IPS-18a (cell line): Measurements from ENCODE around the gene CDK9.

Experiments
- H3K27ac ChIP-seq: one replicate; pipeline ENCODE4 v1.5.1; 2013; ENCODE audit warnings: low read length
- H3K27me3 ChIP-seq: one replicate; pipeline ENCODE4 v1.6.1; 2013; ENCODE audit warnings: mild to moderate bottlenecking, low read length; ENCODE audit not compliant: control insufficient read depth, insufficient read depth
- H3K36me3 ChIP-seq: one replicate; pipeline ENCODE4 v1.6.1; 2013; ENCODE audit warnings: low read depth, low read length; ENCODE audit not compliant: control insufficient read depth
- H3K4me1 ChIP-seq: one replicate; pipeline ENCODE4 v1.6.1; 2013; ENCODE audit warnings: low read depth, low read length; ENCODE audit not compliant: control insufficient read depth
- H3K4me3 ChIP-seq: one replicate; pipeline ENCODE4 v1.5.1; 2013; ENCODE audit warnings: low read length
- H3K9ac ChIP-seq: one replicate; pipeline ENCODE4 v1.6.1; 2013; ENCODE audit warnings: mild to moderate bottlenecking, low read length, moderate library complexity
- H3K9me3 ChIP-seq: one replicate; pipeline ENCODE4 v1.6.1; 2013; ENCODE audit warnings: low read depth, low read length; ENCODE audit not compliant: control insufficient read depth

CDK9 gene

DNA sequence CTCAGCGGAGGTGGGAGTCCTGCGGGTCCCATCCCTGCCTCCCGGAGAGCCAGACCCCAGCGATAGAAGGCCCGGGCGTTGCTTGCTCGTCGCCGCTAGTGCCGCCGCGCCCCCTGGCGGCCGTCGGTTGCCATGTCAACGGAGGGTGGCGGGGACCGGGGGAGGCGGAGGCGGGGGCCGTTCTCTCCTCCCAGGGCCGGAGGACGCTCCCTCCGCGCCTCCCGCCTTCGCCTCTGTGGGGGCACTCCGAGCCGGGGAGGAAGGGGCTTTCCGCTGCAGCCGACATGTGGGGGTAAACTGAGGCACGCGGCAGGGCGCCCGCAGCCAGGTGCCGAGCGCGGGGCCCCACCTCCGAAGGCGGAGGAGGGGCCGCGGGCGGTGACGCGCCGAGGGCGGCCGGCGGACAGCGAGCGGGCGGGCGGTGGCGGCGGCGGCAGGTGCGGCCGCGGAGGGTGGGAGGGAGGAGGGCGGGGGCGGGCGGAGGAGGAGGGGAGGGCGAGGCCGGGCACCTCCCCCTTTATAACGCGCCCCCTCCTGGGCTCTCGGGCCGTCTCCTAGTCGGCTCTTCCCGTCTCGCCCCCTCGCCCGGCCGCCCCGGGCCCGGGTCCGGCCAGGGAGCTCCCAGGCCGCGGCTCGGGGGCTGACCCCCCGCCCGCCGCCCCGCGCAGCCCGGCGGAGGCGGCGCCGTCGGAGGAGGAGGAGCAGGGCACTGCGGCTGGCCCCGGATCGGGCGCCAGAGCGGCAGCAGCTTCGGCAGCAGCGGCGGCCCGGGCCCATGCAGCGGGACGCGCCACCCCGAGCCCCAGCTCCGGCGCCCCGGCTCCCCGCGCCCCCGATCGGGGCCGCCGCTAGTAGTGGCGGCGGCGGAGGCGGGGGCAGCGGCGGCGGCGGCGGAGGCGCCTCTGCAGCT, 556 bp upstream of the CDK9 start:
- Histone ChIP-seq H3K4me1 (peaks cover 5% of the 10 kb centered on the region), H3K27me3 (no peaks in the 10 kb centered on the region), H3K4me3 (peak overlapping the region; percentile 44), H3K27ac (no peak overlapping the region), H3K36me3 (peaks cover 34% of the 10 kb centered on the region), H3K9me3 (no peaks in the 10 kb centered on the region), H3K9ac (no peak overlapping the region)

DNA sequence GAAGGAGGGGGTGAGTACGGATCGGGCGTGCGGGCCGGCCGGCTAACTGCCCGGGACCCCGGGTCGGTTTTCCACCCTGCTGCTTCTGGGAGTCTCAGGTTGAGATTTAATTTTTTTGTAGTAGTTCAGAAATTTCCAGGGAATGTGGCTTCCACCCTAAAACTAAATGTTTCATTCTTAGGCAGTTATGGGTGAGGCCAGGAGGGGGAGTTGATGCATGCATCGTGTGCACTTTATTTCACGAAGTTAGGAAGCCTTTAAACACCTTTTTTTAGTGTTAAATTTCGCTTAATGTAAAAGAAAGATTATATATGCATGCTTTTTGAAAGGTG, 905 bp downstream of the CDK9 start:
- H3K36me3 ChIP-seq = peaks cover 42% of the 10 kb centered on the region
- no peak overlapping the region for H3K27ac ChIP-seq
- peak overlapping the region; percentile 87 for H3K9ac ChIP-seq
- H3K4me3 ChIP-seq = peak overlapping the region; percentile 94
- H3K4me1 ChIP-seq = peaks cover 5% of the 10 kb centered on the region
- H3K9me3 ChIP-seq = no peaks in the 10 kb centered on the region
- no peaks in the 10 kb centered on the region for H3K27me3 ChIP-seq

DNA sequence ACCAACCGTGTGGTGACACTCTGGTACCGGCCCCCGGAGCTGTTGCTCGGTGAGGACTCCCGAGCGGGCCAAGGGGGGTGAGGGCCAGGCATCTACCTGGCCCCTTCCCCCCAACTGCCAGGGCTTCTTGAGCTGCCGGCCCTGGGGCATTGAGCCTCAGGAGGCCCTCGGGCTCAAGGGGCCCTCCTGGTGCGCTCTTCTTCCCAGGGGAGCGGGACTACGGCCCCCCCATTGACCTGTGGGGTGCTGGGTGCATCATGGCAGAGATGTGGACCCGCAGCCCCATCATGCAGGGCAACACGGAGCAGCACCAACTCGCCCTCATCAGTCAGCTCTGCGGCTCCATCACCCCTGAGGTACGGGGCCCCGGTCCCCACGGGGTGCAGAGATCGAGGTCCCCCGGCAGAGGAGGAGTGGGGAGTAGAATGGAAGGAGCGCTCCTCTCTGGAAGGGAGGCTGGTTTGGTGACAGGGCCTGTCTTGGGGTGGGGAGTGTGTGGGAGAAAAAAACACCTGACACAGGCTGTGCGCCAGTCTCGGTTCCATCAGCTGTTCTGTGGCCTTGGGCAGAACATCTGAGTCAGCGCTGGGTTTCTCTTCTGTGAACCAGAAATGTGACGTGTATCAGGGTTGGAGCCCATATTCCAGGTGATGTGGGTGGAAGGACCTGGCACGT, 2.6 kb downstream of the CDK9 start:
- H3K9me3 ChIP-seq = no peaks in the 10 kb centered on the region
- no peak overlapping the region for H3K27ac ChIP-seq
- no peak overlapping the region for H3K4me3 ChIP-seq
- H3K27me3 ChIP-seq = no peaks in the 10 kb centered on the region
- no peak overlapping the region for H3K9ac ChIP-seq
- peaks cover 53% of the 10 kb centered on the region for H3K36me3 ChIP-seq
- H3K4me1 ChIP-seq = peaks cover 5% of the 10 kb centered on the region

DNA sequence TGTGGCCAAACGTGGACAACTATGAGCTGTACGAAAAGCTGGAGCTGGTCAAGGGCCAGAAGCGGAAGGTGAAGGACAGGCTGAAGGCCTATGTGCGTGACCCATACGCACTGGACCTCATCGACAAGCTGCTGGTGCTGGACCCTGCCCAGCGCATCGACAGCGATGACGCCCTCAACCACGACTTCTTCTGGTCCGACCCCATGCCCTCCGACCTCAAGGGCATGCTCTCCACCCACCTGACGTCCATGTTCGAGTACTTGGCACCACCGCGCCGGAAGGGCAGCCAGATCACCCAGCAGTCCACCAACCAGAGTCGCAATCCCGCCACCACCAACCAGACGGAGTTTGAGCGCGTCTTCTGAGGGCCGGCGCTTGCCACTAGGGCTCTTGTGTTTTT, 3.3 kb downstream of the CDK9 start:
- peaks cover 5% of the 10 kb centered on the region for H3K4me1 ChIP-seq
- H3K4me3 ChIP-seq = no peak overlapping the region
- H3K27ac ChIP-seq = no peak overlapping the region
- peaks cover 53% of the 10 kb centered on the region for H3K36me3 ChIP-seq
- no peak overlapping the region for H3K9ac ChIP-seq
- no peaks in the 10 kb centered on the region for H3K27me3 ChIP-seq
- no peaks in the 10 kb centered on the region for H3K9me3 ChIP-seq

DNA sequence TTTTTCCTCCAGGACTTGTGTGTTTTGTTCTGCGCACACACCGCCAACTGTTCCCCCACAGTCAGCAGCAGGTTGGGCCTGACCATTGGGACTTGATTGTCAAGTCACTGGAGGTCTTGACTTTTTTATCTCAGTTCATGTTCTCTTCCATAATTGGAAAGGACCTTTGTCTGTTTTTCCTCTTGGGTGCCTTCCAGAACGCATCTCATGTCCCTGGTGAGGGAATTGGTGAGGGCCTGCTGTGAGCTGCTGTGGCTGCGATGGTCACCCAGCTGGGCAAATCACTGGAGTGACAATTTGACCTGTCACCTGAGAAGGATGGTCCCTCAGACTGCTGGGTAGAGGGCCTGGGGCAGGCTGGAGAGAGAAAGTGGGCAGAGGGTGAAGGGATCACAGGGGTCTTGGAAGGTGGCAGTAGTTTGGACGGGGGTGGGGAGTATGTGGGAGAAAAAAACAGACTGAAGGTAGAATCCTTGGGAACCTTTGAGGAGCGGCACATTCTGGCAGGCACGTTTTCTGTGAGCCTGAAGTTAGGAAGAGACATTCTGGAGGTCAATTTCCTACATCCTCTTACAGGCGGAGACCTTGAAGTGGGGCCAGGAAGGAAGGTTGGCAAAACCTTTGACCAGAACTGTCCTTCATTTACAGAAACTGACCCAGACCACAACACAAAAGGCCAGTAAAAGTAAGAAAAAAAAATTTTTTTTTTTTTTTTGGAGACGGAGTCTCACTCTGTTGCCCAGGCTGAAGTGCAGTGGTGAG, 4.4 kb downstream of the CDK9 start:
- Histone ChIP-seq H3K9me3 (no peaks in the 10 kb centered on the region), H3K9ac (no peak overlapping the region), H3K36me3 (peaks cover 53% of the 10 kb centered on the region), H3K27me3 (no peaks in the 10 kb centered on the region), H3K4me3 (no peak overlapping the region), H3K27ac (no peak overlapping the region), H3K4me1 (peaks cover 5% of the 10 kb centered on the region)

DNA sequence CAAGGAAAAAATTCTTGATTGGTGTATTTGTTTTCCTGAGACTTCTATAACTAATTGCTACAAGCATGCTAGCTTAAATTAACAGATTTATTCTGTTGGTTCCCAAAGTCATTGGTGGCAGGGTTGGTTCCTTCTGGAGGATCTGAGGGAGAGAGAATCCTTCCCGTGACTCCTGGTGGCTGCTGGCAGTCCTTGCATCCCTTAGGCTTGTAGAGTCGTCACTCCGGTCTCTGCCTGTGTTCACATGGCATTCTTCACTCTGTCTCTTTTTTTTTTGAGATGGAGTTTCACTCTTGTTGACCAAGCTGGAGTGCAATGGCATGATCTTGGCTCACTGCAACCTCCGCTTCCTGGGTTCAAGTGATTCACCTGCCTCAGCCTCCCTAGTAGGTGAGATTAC, 5.3 kb downstream of the CDK9 start:
- Histone ChIP-seq H3K27ac (no peak overlapping the region), H3K4me1 (peaks cover 5% of the 10 kb centered on the region), H3K27me3 (no peaks in the 10 kb centered on the region), H3K36me3 (peaks cover 53% of the 10 kb centered on the region), H3K4me3 (no peak overlapping the region), H3K9ac (no peak overlapping the region), H3K9me3 (no peaks in the 10 kb centered on the region)

DNA sequence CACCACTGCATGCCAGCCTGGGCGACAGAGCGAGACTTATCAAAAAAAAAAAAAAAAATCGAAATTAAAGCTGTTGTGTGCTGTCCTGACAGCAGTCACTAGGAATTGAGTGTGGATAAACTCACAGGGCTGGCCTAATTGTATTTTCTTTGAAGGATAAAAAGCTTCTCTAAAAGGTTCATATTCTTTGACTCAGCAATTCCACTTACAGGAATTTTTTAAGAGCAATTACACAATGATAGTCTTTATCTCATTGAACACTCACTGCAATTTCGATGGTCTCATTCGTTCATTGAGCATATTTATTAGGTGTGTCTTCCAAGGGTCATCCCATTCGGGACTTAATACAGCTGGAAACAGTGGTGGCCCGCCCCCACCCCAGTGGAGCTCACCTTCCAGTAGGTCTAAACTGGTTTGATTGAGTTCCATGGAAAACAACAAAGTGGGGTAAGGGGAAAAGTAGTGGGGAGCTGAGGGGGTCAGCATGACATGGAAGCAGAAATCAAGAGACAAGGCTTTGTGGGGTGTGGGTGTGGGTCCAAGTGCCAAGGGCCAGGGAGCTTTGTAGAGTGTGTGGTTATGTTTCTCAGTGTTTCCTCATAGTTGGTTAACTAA, 6.7 kb downstream of the CDK9 start:
- Histone ChIP-seq H3K4me1 (no peaks in the 10 kb centered on the region), H3K9me3 (no peaks in the 10 kb centered on the region), H3K9ac (no peak overlapping the region), H3K4me3 (no peak overlapping the region), H3K36me3 (peaks cover 47% of the 10 kb centered on the region), H3K27ac (no peak overlapping the region), H3K27me3 (no peaks in the 10 kb centered on the region)

DNA sequence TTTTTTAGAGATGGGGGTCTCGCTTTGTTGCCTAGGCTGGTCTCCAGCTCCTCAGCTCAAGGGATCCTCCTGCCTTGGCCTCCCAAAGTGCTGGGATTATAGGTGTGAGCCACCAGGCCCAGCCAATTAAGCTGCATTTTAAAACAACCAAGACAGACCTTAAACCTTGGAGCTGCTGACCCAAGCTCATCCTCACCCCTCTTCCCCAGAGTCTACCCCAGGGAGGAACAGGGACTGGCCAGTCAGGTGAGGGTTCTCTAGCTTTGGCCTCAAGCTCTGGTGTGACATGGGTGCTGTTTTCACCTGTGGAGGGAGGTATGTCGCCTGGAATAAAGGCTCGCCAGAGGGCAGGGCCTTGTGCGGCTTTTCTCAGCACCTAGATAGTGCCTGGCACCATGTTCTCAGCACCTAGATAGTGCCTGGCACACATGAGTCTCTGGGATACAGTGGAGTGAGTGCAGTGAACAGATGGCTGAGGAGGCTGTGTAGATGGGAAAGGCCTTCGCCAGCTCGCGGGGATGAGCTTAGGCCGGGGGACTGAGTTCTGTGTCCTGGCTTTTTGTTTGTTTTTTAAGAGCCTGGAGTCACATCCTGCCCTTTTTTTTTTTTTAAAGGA, 7.4 kb downstream of the CDK9 start:
- Histone ChIP-seq H3K4me1 (no peaks in the 10 kb centered on the region), H3K9ac (no peak overlapping the region), H3K36me3 (peaks cover 40% of the 10 kb centered on the region), H3K9me3 (no peaks in the 10 kb centered on the region), H3K27me3 (no peaks in the 10 kb centered on the region), H3K4me3 (no peak overlapping the region), H3K27ac (no peak overlapping the region)

DNA sequence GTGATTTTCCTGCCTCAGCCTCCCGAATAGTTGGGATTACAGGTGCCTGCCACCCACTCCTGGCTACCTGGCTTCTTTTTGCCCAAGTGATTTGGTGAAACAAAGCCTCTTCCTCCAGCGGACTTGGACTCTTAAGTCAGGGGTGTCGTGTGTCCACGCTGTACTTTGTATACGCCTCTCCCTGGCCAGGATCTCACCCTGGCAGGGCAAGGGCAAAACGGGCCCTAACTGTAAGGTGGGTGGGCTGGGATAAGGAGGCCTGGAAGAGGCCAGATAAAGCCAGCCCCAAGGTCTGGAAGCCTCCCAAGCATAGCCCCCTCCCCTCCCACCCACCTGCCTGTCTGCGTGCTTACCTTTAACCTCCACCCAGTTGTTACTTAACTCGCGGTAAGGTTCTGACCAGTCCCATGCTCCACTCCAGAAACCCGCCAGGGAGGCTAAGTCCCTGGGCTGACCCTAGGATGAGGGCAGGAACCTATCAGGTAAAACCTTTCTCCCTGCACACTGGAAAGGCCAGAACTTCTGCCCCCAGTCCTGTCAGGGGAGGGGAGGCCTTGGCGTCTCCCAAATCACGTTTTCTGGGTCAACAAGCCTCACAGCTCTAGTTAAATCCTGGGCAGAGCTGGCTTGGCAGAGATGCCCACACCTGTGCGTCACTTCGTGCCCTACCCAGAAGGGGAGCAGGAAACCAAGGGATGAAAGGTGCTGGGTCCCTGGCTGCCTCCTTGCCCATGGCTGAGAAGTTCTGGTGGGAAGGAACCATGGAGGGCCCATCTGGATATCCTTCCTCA, 8.4 kb downstream of the CDK9 start:
- Histone ChIP-seq H3K27me3 (no peaks in the 10 kb centered on the region), H3K9ac (no peak overlapping the region), H3K36me3 (peaks cover 30% of the 10 kb centered on the region), H3K4me1 (no peaks in the 10 kb centered on the region), H3K9me3 (no peaks in the 10 kb centered on the region), H3K27ac (no peak overlapping the region), H3K4me3 (no peak overlapping the region)

DNA sequence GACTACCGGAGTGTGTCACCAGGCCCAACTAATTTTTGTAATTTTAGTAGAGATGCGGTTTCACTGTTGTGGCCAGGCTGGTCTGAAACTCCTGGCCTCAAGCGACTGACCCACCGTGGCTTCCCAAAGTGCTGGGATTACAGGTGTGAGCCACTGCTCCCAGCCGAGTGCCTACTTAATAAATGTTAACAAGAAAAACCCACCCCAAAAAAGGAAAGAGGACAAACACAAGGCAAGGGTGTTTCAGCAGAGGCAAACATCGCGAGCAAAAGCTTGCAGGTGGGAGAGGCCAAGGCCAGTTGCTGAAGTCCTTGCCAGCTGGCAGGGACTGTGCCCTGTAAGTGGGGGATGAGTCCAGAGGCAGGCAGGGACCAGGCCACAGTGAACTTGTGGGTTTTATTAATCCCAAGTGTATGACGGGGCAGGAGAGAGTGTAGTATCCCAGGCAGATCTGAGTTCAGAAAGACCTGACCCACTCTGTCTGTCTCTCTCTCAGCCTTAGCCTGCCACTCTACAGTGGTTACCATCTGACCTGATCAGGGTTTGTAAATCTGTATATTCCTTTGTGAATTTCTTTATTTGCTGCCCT, 10.5 kb downstream of the CDK9 start:
- H3K27me3 ChIP-seq = no peaks in the 10 kb centered on the region
- peaks cover 10% of the 10 kb centered on the region for H3K36me3 ChIP-seq
- no peak overlapping the region for H3K27ac ChIP-seq
- H3K9me3 ChIP-seq = no peaks in the 10 kb centered on the region
- no peak overlapping the region for H3K9ac ChIP-seq
- H3K4me1 ChIP-seq = no peaks in the 10 kb centered on the region
- no peak overlapping the region for H3K4me3 ChIP-seq
